H1 (cell line): ENCODE measurements around the gene GXYLT2. TPM values are rescaled to one million over a fixed set of nuclear protein-coding genes. Genes with fewer than 3 reads are reported as not detected.
A peak's percentile ranks its signal among the peaks of the same experiment; 100 is the strongest.

Experiments used
- CTCF ChIA-PET: fragments of 300-600 bp; sonication (Branson Sonifier 250); formaldehyde crosslinking; loops from one replicate; lab custom pipeline; 2021; ENCODE audit not compliant: partially characterized antibody; lab: Charles Lee
- POLR2A ChIA-PET: fragments of 300-600 bp; sonication (Branson Sonifier 250); formaldehyde crosslinking; loops from one replicate; lab custom pipeline; 2021; ENCODE audit warnings: inconsistent platforms; ENCODE audit not compliant: partially characterized antibody; lab: Charles Lee
- DNase-seq, 2 experiments: peaks; one replicate each; pipeline versions ENCODE4 v3.0.0 to v3.0.0-alpha.2; 2010 to 2022; ENCODE audit warnings: low spot score in 2 of 2, low read depth in 1 of 2, mixed read lengths in 1 of 2
- FAIRE-seq: peaks from 2 replicates; lab custom pipeline; 2011; peaks lifted over from hg19 to GRCh38; lab: Jason Lieb, UNC
- H2AFZ ChIP-seq: 2 replicates; pipeline ENCODE4 v1.8.1; 2012; ENCODE audit warnings: low read length, inconsistent platforms
- H2AK5ac ChIP-seq: 2 replicates; pipeline ENCODE4 v1.6.1; 2013; ENCODE audit warnings: low read depth, low read length
- H2BK120ac ChIP-seq: replicated peaks from 2 replicates; pipeline ENCODE3; 2013; ENCODE audit warnings: low read depth, low read length, inconsistent platforms
- H2BK12ac ChIP-seq: 2 replicates; pipeline ENCODE4 v1.6.1; 2013; ENCODE audit warnings: low read depth, low read length
- H2BK15ac ChIP-seq: 2 replicates; pipeline ENCODE4 v1.6.1; 2013; ENCODE audit warnings: low read length
- H2BK20ac ChIP-seq: 2 replicates; pipeline ENCODE4 v1.6.1; 2013; ENCODE audit warnings: low read length
- H2BK5ac ChIP-seq: 2 replicates; pipeline ENCODE4 v1.6.1; 2013; ENCODE audit warnings: low read depth, low read length
- H3K14ac ChIP-seq: 2 replicates; pipeline ENCODE4 v1.6.1; 2013; ENCODE audit warnings: inconsistent platforms; ENCODE audit not compliant: insufficient read length
- H3K18ac ChIP-seq: 2 replicates; pipeline ENCODE4 v1.6.1; 2013; ENCODE audit warnings: low read length; ENCODE audit errors: extremely low read depth
- H3K23ac ChIP-seq: 2 replicates; pipeline ENCODE4 v1.6.1; 2013; ENCODE audit warnings: inconsistent platforms; ENCODE audit not compliant: insufficient read length
- H3K23me2 ChIP-seq: 2 replicates; pipeline ENCODE4 v1.6.1; 2013; ENCODE audit warnings: low read depth, low read length
- H3K27ac ChIP-seq: 2 replicates; pipeline ENCODE4 v1.6.1; 2011; ENCODE audit warnings: low read depth, low read length, inconsistent platforms
- H3K27me3 ChIP-seq, 4 experiments: replicated peaks in 1 of 4; 1 replicate in 1 of 4; 2 replicates in 3 of 4; pipeline versions ENCODE4 v1.6.1 to v1.8.1; 2011 to 2013; ENCODE audit warnings: low read length in 3 of 4, mild to moderate bottlenecking in 3 of 4, inconsistent platforms in 2 of 4, mixed read lengths in 2 of 4, moderate library complexity in 1 of 4; ENCODE audit not compliant: control insufficient read depth in 3 of 4, insufficient read depth in 3 of 4; ENCODE audit errors: extremely low read depth in 1 of 4
- H3K36me3 ChIP-seq, 4 experiments: 2 replicates each; pipeline versions ENCODE4 v1.6.1 to v1.8.1; 2011 to 2013; ENCODE audit warnings: mild to moderate bottlenecking in 4 of 4, low read length in 3 of 4, moderate library complexity in 2 of 4, control low read depth in 1 of 4, inconsistent platforms in 1 of 4; ENCODE audit not compliant: insufficient read depth in 4 of 4, control insufficient read depth in 2 of 4
- H3K4ac ChIP-seq: replicated peaks from 2 replicates; pipeline ENCODE3; 2013; ENCODE audit warnings: low read length, low read depth, mixed read lengths, inconsistent platforms; ENCODE audit not compliant: insufficient read length
- H3K4me1 ChIP-seq, 4 experiments: replicated peaks in 1 of 4; 1 replicate in 1 of 4; 2 replicates in 3 of 4; pipeline versions ENCODE4 v1.6.1 to v1.8.1; 2011 to 2013; ENCODE audit warnings: low read length in 3 of 4, inconsistent platforms in 2 of 4, mixed read lengths in 1 of 4; ENCODE audit not compliant: insufficient read depth in 4 of 4, control insufficient read depth in 3 of 4
- H3K4me2 ChIP-seq, 2 experiments: 2 replicates each; pipeline versions ENCODE4 v1.6.1 to v1.8.1; 2011 to 2013; ENCODE audit warnings: low read depth in 2 of 2, low read length in 2 of 2, control low read depth in 1 of 2, inconsistent platforms in 1 of 2, mild to moderate bottlenecking in 1 of 2; ENCODE audit not compliant: insufficient read depth in 1 of 2
- H3K4me3 ChIP-seq, 4 experiments: fragments of 200-600, 300-600 bp in 1 of 4; sonication (generic), shearing (Covaris generic), sonication (Bioruptor Twin) in 1 of 4; 2 replicates each; pipeline versions ENCODE4 v1.5.1 to v1.8.1; 2011 to 2016; ENCODE audit warnings: low read length in 4 of 4, low read depth in 3 of 4, control low read depth in 2 of 4, inconsistent platforms in 2 of 4, mild to moderate bottlenecking in 2 of 4, mixed read lengths in 1 of 4, moderate library complexity in 1 of 4; ENCODE audit not compliant: insufficient read depth in 2 of 4; ENCODE audit errors: extremely low read depth in 1 of 4
- H3K56ac ChIP-seq: replicated peaks from 2 replicates; pipeline ENCODE3; 2013; ENCODE audit warnings: low read depth, mild to moderate bottlenecking, mixed read lengths, low read length, inconsistent platforms; ENCODE audit not compliant: insufficient read length
- H3K79me1 ChIP-seq: 2 replicates; pipeline ENCODE4 v1.6.1; 2013; ENCODE audit warnings: low read depth, low read length, control low read depth
- H3K79me2 ChIP-seq, 2 experiments: 2 replicates each; pipeline versions ENCODE4 v1.6.1 to v1.8.1; 2012 to 2013; ENCODE audit warnings: low read length in 2 of 2, mild to moderate bottlenecking in 2 of 2, inconsistent platforms in 1 of 2; ENCODE audit not compliant: insufficient read depth in 2 of 2, control insufficient read depth in 1 of 2
- H3K9ac ChIP-seq, 4 experiments: replicated peaks in 1 of 4; 1 replicate in 1 of 4; 2 replicates in 3 of 4; pipeline versions ENCODE4 v1.6.1 to v1.8.1; 2011 to 2013; ENCODE audit warnings: low read depth in 3 of 4, low read length in 3 of 4, control low read depth in 2 of 4, mild to moderate bottlenecking in 2 of 4, moderate library complexity in 2 of 4, inconsistent platforms in 1 of 4; ENCODE audit errors: extremely low read depth in 1 of 4
- H3K9me3 ChIP-seq, 2 experiments: 2 replicates each; pipeline versions ENCODE4 v1.6.1 to v1.8.1; 2012 to 2013; ENCODE audit warnings: mild to moderate bottlenecking in 2 of 2, moderate library complexity in 2 of 2, control low read depth in 1 of 2, inconsistent platforms in 1 of 2, low read depth in 1 of 2, low read length in 1 of 2, mixed read lengths in 1 of 2; ENCODE audit not compliant: insufficient read depth in 2 of 2
- H4K20me1 ChIP-seq, 2 experiments: replicated peaks in 1 of 2; 2 replicates each; pipeline versions ENCODE3 to v1.8.1; 2011 to 2013; ENCODE audit warnings: inconsistent platforms in 2 of 2, low read length in 2 of 2, mild to moderate bottlenecking in 1 of 2; ENCODE audit not compliant: insufficient read depth in 2 of 2, control insufficient read depth in 1 of 2
- H4K5ac ChIP-seq: 2 replicates; pipeline ENCODE4 v1.6.1; 2013; ENCODE audit warnings: low read length, low read depth, mixed read lengths, inconsistent platforms; ENCODE audit not compliant: insufficient read length
- H4K8ac ChIP-seq: 2 replicates; pipeline ENCODE4 v1.8.0; 2013; ENCODE audit warnings: mild to moderate bottlenecking, moderate library complexity, low read length, inconsistent platforms; ENCODE audit not compliant: insufficient read depth; ENCODE audit errors: extremely low read depth
- H4K91ac ChIP-seq: replicated peaks from 2 replicates; pipeline ENCODE3; 2013; ENCODE audit warnings: low read length, mixed read lengths, inconsistent platforms; ENCODE audit not compliant: insufficient read length
- CTCF ChIP-seq, 3 experiments: IDR thresholded peaks; 1 replicate in 2 of 3; 2 replicates in 1 of 3; pipeline versions ENCODE4 v1.5.1 to v1.6.1; 2011; ENCODE audit warnings: low read length in 3 of 3, mild to moderate bottlenecking in 3 of 3, inconsistent platforms in 2 of 3, low read depth in 1 of 3, moderate library complexity in 1 of 3; ENCODE audit not compliant: insufficient read depth in 1 of 3; ENCODE audit errors: control extremely low read depth in 1 of 3
- GABPA ChIP-seq: IDR thresholded peaks from 2 replicates; pipeline ENCODE4 v1.6.1; 2011; ENCODE audit warnings: mild to moderate bottlenecking, low read length, moderate library complexity, borderline replicate concordance; ENCODE audit not compliant: insufficient read depth
- HDAC2 ChIP-seq, 2 experiments: fragments of 300-600 bp in 1 of 2; sonication (generic) in 1 of 2; IDR thresholded peaks; 2 replicates each; pipeline ENCODE4 v1.6.1; 2011 to 2012; ENCODE audit warnings: low read depth in 2 of 2, low read length in 2 of 2, mild to moderate bottlenecking in 2 of 2, moderate library complexity in 2 of 2, borderline replicate concordance in 1 of 2, inconsistent platforms in 1 of 2
- KDM1A ChIP-seq: fragments of 200-600, 300-600 bp; sonication (generic); IDR thresholded peaks from 2 replicates; pipeline ENCODE4 v1.7.1; 2016; ENCODE audit warnings: mild to moderate bottlenecking, low read length, borderline replicate concordance
- RAD21 ChIP-seq, 2 experiments: IDR thresholded peaks in 1 of 2; conservative IDR thresholded peaks in 1 of 2; 2 replicates each; pipeline ENCODE4 v1.6.1; 2011; ENCODE audit warnings: low read depth in 2 of 2, low read length in 2 of 2, improper control_type of control experiment in 1 of 2, inconsistent platforms in 1 of 2, mild to moderate bottlenecking in 1 of 2, moderate library complexity in 1 of 2
- SIX5 ChIP-seq: IDR thresholded peaks from 2 replicates; pipeline ENCODE4 v1.6.1; 2011; ENCODE audit warnings: mild to moderate bottlenecking, low read depth, low read length
- WGBS, 2 experiments: shearing (Covaris generic) in 1 of 2; methylation state at CpG; one replicate each; pipeline versions ENCODE4 v1.1.6 to v1.1.7; 2013 to 2015; ENCODE audit warnings: low lambda C conversion rate in 2 of 2, mixed read lengths in 2 of 2, inconsistent platforms in 1 of 2, low coverage in 1 of 2, missing lambda C conversion rate in 1 of 2; ENCODE audit not compliant: insufficient replicate concordance in 2 of 2, insufficient coverage in 1 of 2, insufficient read length in 1 of 2; ENCODE audit errors: extremely low coverage in 1 of 2, missing lambda C conversion rate in 1 of 2; 5-methylcytosine and 5-hydroxymethylcytosine counted together
- polyA plus RNA-seq, 7 experiments: library from polyadenylated mRNA; depleted of rRNA in 3 of 7; stranded (reverse) in 5 of 7; unstranded in 2 of 7; fragments of >200 nt in 5 of 7; fragments of 200-250 nt in 2 of 7; gene quantifications; 1 replicate in 5 of 7; 2 replicates in 1 of 7; 4 replicates in 1 of 7; pipeline versions ENCODE4 v1.2.1 to v1.2.3, GENCODE V29; 2011 to 2013; ENCODE audit warnings: missing spikeins in 2 of 7, mixed read lengths in 2 of 7
- total RNA-seq: library from RNA; stranded (reverse); fragmentation: NEBNext Ultra II Directional; extraction: Animal tissue kit (Norgen Biotek cat#: 25700); gene quantifications from 2 replicates; pipeline ENCODE4 v1.2.1, GENCODE V29; 2021

The GXYLT2 gene
- total and polyA plus RNA-seq, 2 of the 8 experiments (the other 6 are each of a cell fraction or from before 2014, with no cell fraction given): 1.8 to 5.6 TPM

GRCh38 chr3:72924055-72924454 lies 36.2 kb downstream of the GXYLT2 start:
- Histone ChIP-seq H3K27ac (no peak overlapping the region), H4K91ac (no peak overlapping the region), H3K27me3 (no peaks in the 10 kb centered on the region), H3K23me2 (no peaks in the 10 kb centered on the region), H2BK120ac (no peak overlapping the region), H3K4me1 (peaks cover 0 to 2% (median 0%) of the 10 kb centered on the region in 4 experiments; a peak in 1 of 7 replicates), H3K79me2 (no peaks in the 10 kb centered on the region), H3K9ac (no peak overlapping the region), H2BK20ac (no peak overlapping the region), H3K14ac (no peak overlapping the region), H3K23ac (no peak overlapping the region)
- POLR2A ChIA-PET: no interaction called here
- 78% methylated on average over 3 of the region's 3 CpGs; no CpG with 5 or more reads in 1 of the 2 experiments for WGBS, 2 experiments
- CTCF ChIA-PET: interaction anchor here (0.6 to 2.1 kb wide), 14 partner anchors 10 to 1026 kb away, joined by 3 to 10 read pairs (median 4); no protein-coding TSS in a partner anchor
- peak in 1 of 2 experiments; percentile 3; a peak in 1 of 4 replicates for TF ChIP-seq RAD21 (IDR thresholded peaks at IDR 0.05 in 1 of 2, conservative IDR thresholded peaks at IDR 0.05 in 1 of 2; ENCODE audit: low read depth in 2 of 2, low read length in 2 of 2)
- TF ChIP-seq KDM1A: peak; percentile 19; the same call in 1 of the 2 replicates
- peak; percentile 28 to 45 (median 43); a peak in 3 of 4 replicates for TF ChIP-seq CTCF (IDR thresholded peaks at IDR 0.05; ENCODE audit: control extremely low read depth in 1 of 3, insufficient read depth in 1 of 3, low read depth in 1 of 3, low read length in 3 of 3)
- TF ChIP-seq HDAC2 (IDR thresholded peaks at IDR 0.05; ENCODE audit: borderline replicate concordance in 1 of 2, low read depth in 2 of 2, low read length in 2 of 2): no peak
- no peak for TF ChIP-seq GABPA
- TF ChIP-seq SIX5: no peak
- TF ChIP-seq, all 59 proteins: peak for 3
- Histone ChIP-seq H3K56ac (no peak overlapping the region), H3K4me3 (no peak overlapping the region), H2BK5ac (no peak overlapping the region), H4K20me1 (no peaks in the 10 kb centered on the region), H3K4ac (no peak overlapping the region), H3K36me3 (no peaks in the 10 kb centered on the region), H2BK15ac (no peak overlapping the region), H3K79me1 (no peaks in the 10 kb centered on the region), H3K4me2 (no peak overlapping the region), H4K8ac (no peak overlapping the region), H3K18ac (no peak overlapping the region), H2AK5ac (no peak overlapping the region), H2AFZ (no peak overlapping the region), H4K5ac (no peak overlapping the region), H2BK12ac (no peak overlapping the region), H3K9me3 (no peaks in the 10 kb centered on the region; a peak in 1 of 4 replicates)
- no peak for DNase-seq
- FAIRE-seq: no peak
